SHP77 (cell line): ENCODE data around the gene ZNF266.
A peak's percentile ranks its signal among the peaks of the same experiment; 100 is the strongest.

Experiments used
- DNase-seq, 2 experiments: peaks; one replicate each; lab custom pipeline; 2025; lab: John Stamatoyannopoulos, UW

The ZNF266 gene

GRCh38 chr19:9435279-9436268, at the start of gene ZNF266:
Gene ZNF266, minus strand, starts transcription at chr19:9435573. Its CDS starts 15,484 bp downstream, at chr19:9420089.
- peak; percentile 86 to 91 for DNase-seq

GRCh38 chr19:9485140-9485539, 49.8 kb upstream of the ZNF266 start:
- DNase-seq, result no peak

GRCh38 chr19:9474975-9475374, 39.6 kb upstream of the ZNF266 start:
- no peak for DNase-seq

GRCh38 chr19:9467161-9467560, 31.8 kb upstream of the ZNF266 start:
- DNase-seq, result no peak

GRCh38 chr19:9461938-9462337, 26.6 kb upstream of the ZNF266 start:
- no peak for DNase-seq

GRCh38 chr19:9456018-9456689, 20.8 kb upstream of the ZNF266 start:
- DNase-seq, result no peak

- DNase-seq, result no peak
These were observed 18.6 kb upstream of the ZNF266 start for GRCh38 chr19:9453953-9454352.

GRCh38 chr19:9445037-9445436, 9.7 kb upstream of the ZNF266 start:
- DNase-seq, result no peak

- DNase-seq, result no peak
These were observed 985 bp upstream of the ZNF266 start for GRCh38 chr19:9436358-9436757.

- peak in 1 of 2 experiments; percentile 11 for DNase-seq
These were observed 3.9 kb downstream of the ZNF266 start for GRCh38 chr19:9431475-9431874.

GRCh38 chr19:9430444-9430843, 4.9 kb downstream of the ZNF266 start:
- DNase-seq, result no peak

- DNase-seq, result no peak
These were observed 7.4 kb downstream of the ZNF266 start for GRCh38 chr19:9427941-9428340.

- no peak for DNase-seq
These were observed 22.0 kb downstream of the ZNF266 start for GRCh38 chr19:9413240-9413954.

- DNase-seq, result no peak
These were observed 27.5 kb downstream of the ZNF266 start for GRCh38 chr19:9407827-9408226.

- peak; percentile 85 to 86 for DNase-seq
These were observed 28.5 kb downstream of the ZNF266 start for GRCh38 chr19:9406798-9407352.

GRCh38 chr19:9381361-9381785, 54.0 kb downstream of the ZNF266 start:
- DNase-seq, result no peak

GRCh38 chr19:9370738-9371619, 64.4 kb downstream of the ZNF266 start:
- DNase-seq, result no peak

- DNase-seq, result no peak
These were observed 72.5 kb downstream of the ZNF266 start, which contains the start of gene ZNF177 for GRCh38 chr19:9362905-9363304. Gene ZNF177, plus strand, starts transcription at chr19:9363013. Its CDS starts 15,299 bp downstream, at chr19:9378312.
